HG03103 (cell line): Measurements from ENCODE around the gene ZNF439.
A peak's percentile ranks its signal among the peaks of the same experiment; 100 is the strongest.
"Not testable (repeated sequence)": the region's sequence is repeated elsewhere in the genome, so short reads cannot be mapped to it uniquely, and the experiment has no call there.

Experiments used
- ATAC-seq: cut with Tn5 transposase; IDR thresholded peaks from one replicate; pipeline ENCODE4 v1.9.1; 2021; ENCODE audit warnings: low read depth; ENCODE audit not compliant: unreplicated experiment

ZNF439 gene

DNA sequence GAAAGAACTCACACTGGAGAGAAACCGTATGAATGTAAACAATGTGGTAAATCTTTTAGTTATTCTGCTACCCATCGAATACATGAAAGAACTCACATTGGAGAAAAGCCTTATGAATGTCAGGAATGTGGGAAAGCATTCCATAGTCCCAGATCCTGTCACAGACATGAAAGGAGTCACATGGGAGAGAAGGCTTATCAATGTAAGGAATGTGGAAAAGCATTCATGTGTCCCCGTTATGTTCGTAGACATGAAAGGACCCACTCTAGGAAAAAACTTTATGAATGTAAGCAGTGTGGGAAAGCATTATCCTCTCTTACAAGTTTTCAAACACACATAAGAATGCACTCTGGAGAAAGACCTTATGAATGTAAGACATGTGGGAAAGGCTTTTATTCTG is 19.2 kb downstream of the ZNF439 start:
- ATAC-seq, result not testable (repeated sequence)

DNA sequence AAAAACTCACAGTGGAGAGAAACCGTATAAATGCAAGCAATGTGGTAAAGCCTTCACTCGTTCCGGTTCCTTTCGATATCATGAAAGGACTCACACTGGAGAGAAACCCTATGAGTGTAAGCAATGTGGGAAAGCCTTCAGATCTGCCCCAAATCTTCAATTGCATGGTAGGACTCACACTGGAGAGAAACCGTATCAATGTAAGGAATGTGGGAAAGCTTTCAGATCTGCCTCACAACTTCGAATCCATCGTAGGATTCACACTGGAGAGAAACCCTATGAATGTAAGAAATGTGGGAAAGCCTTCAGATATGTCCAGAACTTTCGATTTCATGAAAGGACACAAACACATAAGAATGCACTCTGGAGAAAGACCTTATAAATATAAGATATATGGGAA is 19.7 kb downstream of the ZNF439 start:
- ATAC-seq, result no peak

DNA sequence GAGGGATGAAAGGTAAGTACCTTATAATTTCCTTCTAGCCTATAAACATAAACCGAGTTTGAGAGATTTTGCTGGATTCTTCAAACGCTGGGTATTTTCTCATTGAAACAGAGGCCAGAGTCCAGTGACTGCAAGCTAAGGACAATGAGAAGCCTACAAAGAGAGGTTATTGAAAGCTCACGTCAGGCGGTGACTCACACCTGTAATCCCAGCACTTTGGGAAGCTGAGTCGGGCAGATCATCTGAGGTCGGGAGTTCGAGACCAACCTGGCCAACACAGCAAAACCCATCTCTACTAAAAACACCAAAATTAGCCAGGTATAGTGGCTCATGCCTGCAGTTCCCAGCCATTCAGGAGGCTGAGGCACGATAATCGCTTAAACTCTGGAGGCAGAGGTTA is 24.1 kb downstream of the ZNF439 start:
- ATAC-seq, result no peak

DNA sequence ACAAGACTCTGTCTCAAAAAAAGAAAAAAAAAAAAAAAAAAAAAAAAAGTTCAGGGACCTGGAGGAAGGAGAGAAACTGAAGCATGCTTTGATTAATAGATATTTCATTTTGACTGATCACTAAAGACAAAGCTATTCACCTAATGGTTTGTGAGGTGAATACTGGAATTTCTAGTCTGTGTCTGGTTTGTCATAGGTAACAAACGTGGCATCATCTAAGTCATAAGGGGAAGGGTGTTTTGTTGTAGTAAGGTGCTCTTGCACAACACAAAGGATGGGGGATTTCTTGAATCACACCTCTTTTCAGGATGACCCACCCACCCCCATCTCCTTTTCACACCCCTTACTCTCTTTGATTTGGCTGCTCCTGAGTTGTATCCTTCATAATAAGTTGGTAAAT is 25.2 kb downstream of the ZNF439 start:
- ATAC-seq, result no peak

DNA sequence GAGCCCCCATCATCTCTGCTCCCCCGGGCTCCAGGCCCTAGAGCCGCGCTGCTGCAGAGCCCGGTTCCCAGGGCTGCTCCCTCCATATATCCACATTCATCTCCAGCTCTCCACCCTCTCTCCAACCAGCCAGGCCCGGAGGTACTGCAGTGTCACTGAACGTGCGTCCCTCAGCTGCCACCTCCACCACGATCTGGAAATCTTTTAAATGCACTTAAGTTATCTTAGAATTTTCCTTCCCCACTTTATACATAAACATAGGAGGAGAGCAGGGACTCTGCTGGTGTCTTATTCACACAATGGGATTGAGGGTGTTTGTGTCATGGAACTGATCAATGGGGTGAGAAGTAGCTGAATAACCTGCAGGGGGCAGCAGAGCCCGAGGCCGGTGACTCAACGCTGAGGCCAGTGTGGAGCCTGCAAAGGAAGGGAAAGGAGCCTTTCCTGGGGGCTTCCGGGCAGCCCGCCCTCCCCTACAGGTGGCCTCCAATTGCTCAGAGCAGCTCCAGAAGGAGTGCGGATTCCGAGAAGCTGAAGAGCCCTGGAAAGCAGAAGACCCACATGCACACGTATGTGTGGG is 31.3 kb downstream of the ZNF439 start:
- ATAC-seq, result not testable (repeated sequence)

DNA sequence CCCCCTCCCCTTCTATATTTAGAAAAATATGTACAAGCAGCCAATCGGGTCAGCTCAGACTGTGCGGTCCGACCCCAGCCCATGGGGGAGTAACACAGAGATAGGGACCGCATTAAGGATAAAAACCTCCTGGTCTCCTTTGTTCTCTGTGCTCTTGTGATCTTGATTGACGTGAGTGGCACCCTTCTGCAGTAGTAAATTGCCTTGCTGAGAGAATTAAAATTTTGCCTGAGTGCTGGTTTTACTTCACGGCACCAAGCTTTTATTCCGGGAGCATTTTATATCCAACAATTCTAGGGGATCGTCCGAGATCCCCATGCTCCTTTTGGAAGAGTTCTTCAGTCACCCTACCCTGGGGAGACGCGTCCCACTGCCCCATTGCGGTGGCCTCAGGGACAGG is 32.1 kb downstream of the ZNF439 start:
- ATAC-seq, result no peak

DNA sequence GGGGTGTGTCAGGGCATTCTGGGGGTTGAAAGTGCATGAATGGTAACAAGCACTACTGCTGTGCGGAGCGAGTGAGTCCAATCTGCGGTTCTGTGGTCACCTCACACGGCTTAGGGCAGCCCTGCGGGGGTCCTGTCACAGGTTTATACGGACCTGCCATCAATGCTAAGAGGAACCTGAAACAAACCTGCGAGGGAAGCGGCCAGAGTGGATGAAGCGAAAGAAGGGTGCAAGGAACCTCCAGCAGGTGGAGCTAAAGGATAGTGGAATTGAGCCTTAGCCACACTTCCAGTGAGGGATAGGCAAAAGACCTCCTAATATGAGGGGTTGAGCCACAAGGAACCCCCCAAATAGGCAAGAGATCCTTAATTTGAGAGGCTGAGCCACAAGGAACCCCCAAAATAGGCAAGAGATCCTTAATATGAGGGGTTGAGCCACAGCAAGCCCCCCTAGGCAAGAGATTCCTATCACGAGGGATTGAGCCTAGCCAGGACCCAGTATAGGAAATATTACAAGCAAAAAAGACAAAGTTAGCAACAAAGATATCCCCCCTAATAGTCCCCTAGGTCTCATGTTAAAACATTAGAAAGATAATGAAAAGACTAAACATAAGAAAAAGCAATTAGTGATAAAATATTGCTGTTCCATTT is 32.8 kb downstream of the ZNF439 start:
- ATAC-seq, result no peak

DNA sequence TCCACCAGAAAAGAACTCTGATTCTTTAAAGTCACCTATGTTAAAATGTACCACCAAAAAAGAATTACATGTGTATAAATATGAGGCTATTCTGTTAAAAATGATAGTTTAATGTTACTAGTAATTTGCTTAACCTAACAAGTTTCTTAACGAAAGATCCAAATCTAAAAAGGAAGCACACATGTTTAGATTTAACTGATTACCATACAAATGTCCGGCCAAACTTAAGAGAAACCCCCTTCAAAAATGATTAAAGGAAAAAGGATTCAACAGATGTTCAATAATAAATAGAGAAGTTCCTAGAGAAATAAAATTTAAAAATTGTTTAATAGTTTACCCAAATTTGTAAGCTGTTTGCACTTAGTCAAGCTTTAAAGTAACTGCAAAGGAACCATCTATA is 34.1 kb downstream of the ZNF439 start:
- no peak for ATAC-seq

DNA sequence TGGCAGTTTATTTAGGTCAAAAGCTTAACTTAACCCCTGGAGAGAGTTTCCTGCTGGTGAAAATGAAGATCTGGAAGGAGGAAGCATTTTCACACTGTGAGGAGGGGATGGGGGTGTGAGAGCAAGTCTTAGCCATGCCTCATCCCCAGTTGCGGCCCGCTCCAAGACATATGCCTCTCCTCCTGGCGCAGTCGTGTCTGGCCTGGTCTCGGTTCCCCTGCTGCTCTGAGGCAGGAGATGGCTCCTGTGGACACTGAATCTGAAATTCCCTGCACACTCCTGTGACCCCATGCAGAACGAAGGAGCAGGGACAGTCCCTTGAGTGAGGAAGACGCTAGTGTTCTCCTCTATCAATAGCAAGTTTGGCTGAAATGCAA is 38.7 kb downstream of the ZNF439 start:
- ATAC-seq, result no peak

DNA sequence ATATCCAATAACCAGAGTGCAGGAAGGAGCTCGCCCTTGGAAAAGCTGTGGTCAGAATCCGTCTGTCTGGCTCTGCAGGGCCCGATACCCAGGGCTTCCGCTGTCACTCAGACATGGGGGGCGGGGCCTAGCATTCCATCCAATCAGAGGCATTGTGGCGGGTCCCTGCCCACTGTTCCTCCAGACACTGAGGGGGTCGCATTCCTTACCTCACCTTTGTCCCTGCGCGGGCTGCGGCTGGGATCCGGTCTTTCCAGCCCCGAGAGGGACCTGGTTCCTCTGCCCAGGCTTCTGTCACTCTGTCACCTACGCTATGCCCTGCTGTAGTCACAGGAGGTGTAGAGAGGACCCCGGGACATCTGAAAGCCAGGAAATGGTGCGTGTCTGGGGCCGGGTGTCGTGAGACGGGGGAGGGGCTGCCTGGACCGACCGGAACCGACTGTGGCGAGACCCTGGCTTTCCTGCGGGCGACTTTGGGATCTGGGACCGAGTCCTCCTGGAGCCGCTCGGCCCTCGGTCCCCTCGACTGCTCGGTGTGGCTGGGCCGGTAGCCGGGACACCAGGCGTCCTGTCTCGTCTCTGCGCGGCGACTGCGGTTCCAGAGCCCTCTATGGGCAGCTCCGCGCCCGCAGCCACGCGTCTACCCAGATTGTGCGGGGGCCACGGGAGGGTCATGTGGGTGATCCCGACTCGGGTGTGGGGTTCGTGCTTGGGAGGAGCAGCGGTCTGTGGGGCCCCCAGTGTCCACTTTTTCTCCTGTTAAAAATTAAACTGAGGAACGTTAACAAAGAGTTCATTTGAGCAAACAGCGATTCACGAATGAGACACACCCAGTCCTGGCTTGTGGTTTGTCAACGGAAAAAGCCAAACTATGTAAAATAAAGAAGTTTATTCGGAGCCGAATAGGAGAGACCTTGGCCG is 39.3 kb downstream of the ZNF439 start, which contains the start of gene ZNF69:
Gene ZNF69 (plus strand): TSS at position 172 of the 921 bp plus-strand sequence. CDS start 142 bp downstream, at position 314.
- peak; percentile 61 for ATAC-seq

DNA sequence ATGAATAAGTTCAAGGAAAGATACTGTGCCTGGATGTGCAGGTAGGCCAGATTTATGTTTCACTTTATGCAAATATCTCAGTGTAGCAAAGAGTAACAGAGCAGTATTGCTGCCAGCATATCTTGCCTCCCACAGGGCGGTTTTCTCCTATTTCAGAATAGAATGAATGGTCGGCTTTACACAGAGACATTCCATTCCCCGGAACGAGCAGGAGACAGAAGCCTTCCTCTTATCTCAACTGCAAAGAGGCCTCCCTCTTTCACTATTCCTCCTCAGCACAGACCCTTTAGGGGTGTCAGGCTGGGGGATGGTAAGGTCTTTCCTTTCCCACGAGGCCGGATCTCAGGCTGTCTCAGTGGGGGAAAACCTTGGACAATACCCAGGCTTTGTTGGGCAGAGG is 41.4 kb downstream of the ZNF439 start:
- ATAC-seq, result not testable (repeated sequence)

DNA sequence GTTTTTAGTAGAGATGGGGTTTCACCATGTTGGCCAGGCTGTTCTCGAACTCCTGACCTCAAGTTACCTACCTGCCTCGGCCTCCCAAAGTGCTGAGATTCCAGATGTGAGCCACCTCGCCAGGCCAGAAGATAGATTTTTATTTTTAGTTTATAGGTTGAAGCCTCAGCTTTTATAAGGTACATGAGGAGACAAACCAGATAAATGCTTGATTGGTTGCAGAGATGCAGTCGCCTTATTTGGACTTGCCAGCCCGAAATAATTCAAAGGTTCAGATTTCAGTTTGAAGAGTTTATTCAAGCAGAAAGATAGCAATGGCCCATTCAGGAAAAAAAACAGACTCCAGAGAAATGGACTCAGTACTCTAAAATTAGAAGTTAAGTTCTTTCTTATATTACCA is 42.1 kb downstream of the ZNF439 start:
- no peak for ATAC-seq

DNA sequence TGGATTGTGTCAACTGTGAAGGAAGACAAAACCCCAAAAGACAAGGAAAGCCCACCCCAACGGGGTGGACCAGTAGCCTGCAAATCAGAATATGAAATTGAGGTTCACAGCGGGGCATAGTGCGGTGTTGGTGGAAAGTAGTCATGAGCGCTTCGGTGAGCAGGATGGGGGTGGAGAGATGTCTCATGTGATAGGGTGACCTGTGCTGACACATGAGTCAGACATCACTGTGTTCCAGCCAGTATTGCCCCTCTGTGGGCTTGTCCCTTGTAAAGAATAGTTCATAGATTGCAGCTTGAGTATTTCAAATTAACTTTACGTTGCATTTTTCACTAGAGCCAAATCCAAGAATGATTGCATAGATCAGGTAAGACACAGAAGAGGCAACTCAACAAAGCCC is 46.3 kb downstream of the ZNF439 start:
- ATAC-seq, result no peak

DNA sequence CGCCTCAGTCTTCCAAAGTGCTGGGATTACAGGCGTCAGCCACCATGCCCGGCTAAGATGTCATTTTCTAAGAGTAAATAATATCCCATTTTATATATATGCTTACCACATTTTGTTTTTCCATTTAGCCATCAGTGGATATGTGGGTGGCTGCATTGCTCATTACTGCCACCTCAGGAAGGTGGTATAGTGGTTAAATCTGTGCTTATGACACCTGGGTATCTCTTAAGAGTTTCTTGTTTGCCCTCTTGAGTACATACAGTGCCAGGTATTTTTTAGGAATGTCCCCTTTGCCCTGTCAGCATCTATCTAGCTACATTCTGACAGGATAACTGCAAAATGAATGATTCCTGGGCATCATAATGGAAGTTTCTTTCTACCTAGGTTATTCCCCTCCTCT is 53.7 kb downstream of the ZNF439 start:
- ATAC-seq, result no peak

DNA sequence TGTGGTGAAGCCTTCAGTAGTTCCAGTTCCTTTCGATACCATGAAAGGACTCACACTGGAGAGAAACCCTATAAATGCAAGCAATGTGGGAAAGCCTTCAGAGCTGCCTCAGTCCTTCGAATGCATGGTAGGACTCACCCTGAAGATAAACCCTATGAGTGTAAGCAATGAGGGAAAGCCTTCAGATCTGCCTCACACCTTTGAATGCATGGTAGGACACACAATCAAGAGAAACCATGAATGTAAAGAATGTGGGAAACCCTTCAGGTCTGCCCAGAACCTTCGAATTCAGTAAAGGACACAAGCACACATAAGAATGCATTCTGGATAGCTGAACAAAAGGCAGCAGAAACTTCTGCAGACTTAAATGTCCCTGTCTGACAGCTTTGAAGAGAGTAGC is 57.4 kb downstream of the ZNF439 start:
- ATAC-seq, result no peak

DNA sequence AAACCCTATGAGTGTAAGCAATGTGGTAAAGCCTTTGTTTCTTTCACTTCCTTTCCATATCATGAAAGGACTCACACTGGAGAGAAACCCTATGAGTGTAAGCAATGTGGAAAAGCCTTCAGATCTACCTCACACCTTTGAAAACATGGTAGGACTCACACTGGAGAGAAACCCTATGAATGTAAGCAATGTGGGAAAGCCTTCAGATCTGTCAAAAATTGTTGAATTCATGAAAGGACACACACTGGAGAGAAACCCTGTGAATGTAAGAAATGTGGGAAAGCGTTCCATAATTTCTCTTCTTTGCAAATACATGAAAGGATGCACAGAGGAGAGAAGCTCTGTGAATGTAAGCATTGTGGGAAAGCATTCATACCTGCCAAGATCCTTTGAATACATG is 63.4 kb downstream of the ZNF439 start:
- ATAC-seq, result not testable (repeated sequence)

DNA sequence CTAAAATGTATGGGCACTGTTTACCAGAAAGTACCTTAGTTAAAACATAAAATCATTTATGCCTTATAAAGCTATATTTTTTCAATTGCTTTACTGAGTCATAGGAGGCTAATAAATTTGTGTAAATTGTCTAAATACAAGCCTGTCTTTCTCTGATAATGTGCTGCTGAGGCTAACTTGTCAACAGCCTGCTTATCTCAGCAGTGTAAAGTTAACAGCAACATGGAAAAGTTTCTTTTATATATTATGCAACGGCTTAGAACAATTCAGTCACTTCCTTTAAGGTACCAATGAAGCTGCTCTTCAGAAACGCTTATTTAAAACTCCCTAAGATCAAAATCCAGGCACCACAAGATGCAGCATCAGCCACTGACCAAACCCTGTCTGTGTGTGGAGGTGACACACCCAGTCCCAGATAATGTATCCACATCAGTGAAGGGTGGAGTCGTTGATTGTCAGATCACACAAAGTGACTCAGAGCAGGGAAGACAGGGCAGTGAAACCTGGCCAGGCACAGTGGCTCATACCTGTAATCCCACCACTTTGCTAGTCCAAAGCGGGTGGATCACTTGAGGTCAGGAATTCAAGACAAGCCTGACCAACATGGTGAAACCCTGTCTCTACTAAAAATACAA is 66.0 kb downstream of the ZNF439 start:
- ATAC-seq, result not testable (repeated sequence)
